ENCODE data around the gene FMNL2. TPM values are rescaled to one million over a fixed set of nuclear protein-coding genes. Genes with fewer than 3 reads are reported as not detected.

The FMNL2 gene
- polyA plus RNA-seq, 3 donors, result 0.28 to 3.2 (median 0.71) TPM

GRCh38 chr2:152475982-152476381, 141.0 kb downstream of the FMNL2 start:
- H2AFZ ChIP-seq (ENCODE audit: insufficient read depth, low read depth, low read length, poor library complexity, severe bottlenecking), result no peak overlapping the region
- Mint-ChIP-seq H3K27ac (no peak overlapping the region), H3K4me1 (peaks cover 3% of the 10 kb centered on the region), H3K36me3 (no peaks in the 10 kb centered on the region), H3K4me3 (no peak overlapping the region), H3K9me3 (no peaks in the 10 kb centered on the region), H3K27me3 (ENCODE audit: low read depth in 3 of 3) (peaks cover 0 to 2% (median 0%) of the 10 kb centered on the region in 3 donors)
- H3K4me2 ChIP-seq (replicated peaks; ENCODE audit: extremely low read depth, low read length, poor library complexity, severe bottlenecking), result no peak overlapping the region
- H3K9ac ChIP-seq (ENCODE audit: insufficient read depth, low read length, poor library complexity, severe bottlenecking), result no peak overlapping the region
- no peak overlapping the region for H3K4me3 ChIP-seq (replicated peaks in 1 of 3; ENCODE audit: low read depth in 2 of 3, low read length in 3 of 3)
- no peaks in the 10 kb centered on the region for H3K36me3 ChIP-seq (replicated peaks in 1 of 2; ENCODE audit: control insufficient read depth in 1 of 2, insufficient read depth in 2 of 2, low read length in 2 of 2)
- no peak for DNase-seq
- H3K27ac ChIP-seq (ENCODE audit: low read depth in 1 of 2, low read length in 2 of 2), result no peak overlapping the region
- H3K27me3 ChIP-seq (ENCODE audit: control insufficient read depth in 2 of 2, insufficient read depth in 2 of 2, low read length in 2 of 2), result no peaks in the 10 kb centered on the region
- no peaks in the 10 kb centered on the region for H3K4me1 ChIP-seq (ENCODE audit: control insufficient read depth in 1 of 2, insufficient read depth in 2 of 2, low read length in 2 of 2)
- H3K79me2 ChIP-seq (ENCODE audit: insufficient read depth, low read length), result no peaks in the 10 kb centered on the region
- intact Hi-C loops (cut with micrococcal nuclease), result no loop called here
- no peaks in the 10 kb centered on the region for H3K9me3 ChIP-seq (replicated peaks in 1 of 2; ENCODE audit: control insufficient read depth in 1 of 2, insufficient read depth in 1 of 2, low read length in 2 of 2)
- no peak for TF ChIP-seq CTCF (IDR thresholded peaks at IDR 0.05)
- no peaks in the 10 kb centered on the region for H4K20me1 ChIP-seq (ENCODE audit: insufficient read depth, low read length)

GRCh38 chr2:152477347-152478092, 142.5 kb downstream of the FMNL2 start:
- intact Hi-C loops (cut with micrococcal nuclease), result no loop called here
- no peak overlapping the region for H3K27ac Mint-ChIP-seq
- H3K36me3 Mint-ChIP-seq, result no peaks in the 10 kb centered on the region
- Histone ChIP-seq H3K27me3 (ENCODE audit: control insufficient read depth in 2 of 2, insufficient read depth in 2 of 2, low read length in 2 of 2) (no peaks in the 10 kb centered on the region), H3K79me2 (ENCODE audit: insufficient read depth, low read length) (no peaks in the 10 kb centered on the region), H3K9ac (ENCODE audit: insufficient read depth, low read length, poor library complexity, severe bottlenecking) (no peak overlapping the region), H4K20me1 (ENCODE audit: insufficient read depth, low read length) (no peaks in the 10 kb centered on the region), H3K9me3 (replicated peaks in 1 of 2; ENCODE audit: control insufficient read depth in 1 of 2, insufficient read depth in 1 of 2, low read length in 2 of 2) (no peaks in the 10 kb centered on the region), H3K36me3 (replicated peaks in 1 of 2; ENCODE audit: control insufficient read depth in 1 of 2, insufficient read depth in 2 of 2, low read length in 2 of 2) (no peaks in the 10 kb centered on the region), H3K4me2 (replicated peaks; ENCODE audit: extremely low read depth, low read length, poor library complexity, severe bottlenecking) (no peak overlapping the region), H3K4me3 (replicated peaks in 1 of 3; ENCODE audit: low read depth in 2 of 3, low read length in 3 of 3) (no peak overlapping the region), H3K27ac (ENCODE audit: low read depth in 1 of 2, low read length in 2 of 2) (no peak overlapping the region), H3K4me1 (ENCODE audit: control insufficient read depth in 1 of 2, insufficient read depth in 2 of 2, low read length in 2 of 2) (no peaks in the 10 kb centered on the region), H2AFZ (ENCODE audit: insufficient read depth, low read depth, low read length, poor library complexity, severe bottlenecking) (no peak overlapping the region)
- H3K27me3 Mint-ChIP-seq (ENCODE audit: low read depth in 3 of 3), result peaks cover 0 to 2% (median 0%) of the 10 kb centered on the region in 3 donors
- H3K4me3 Mint-ChIP-seq, result no peak overlapping the region
- H3K9me3 Mint-ChIP-seq, result no peaks in the 10 kb centered on the region
- no peak for TF ChIP-seq CTCF (IDR thresholded peaks at IDR 0.05)
- no CpG with 5 or more reads among the region's 6 CpGs for WGBS (ENCODE audit: insufficient coverage)
- DNase-seq, result no peak
- H3K4me1 Mint-ChIP-seq, result peaks cover 3% of the 10 kb centered on the region
